Activated CD8-positive, alpha-beta memory T cell treated with anti-CD3 and anti-CD28 coated beads for 36 hours (primary cell): Measurements from ENCODE around the gene KLF6. TPM values are rescaled to one million over a fixed set of nuclear protein-coding genes. Genes with fewer than 3 reads are reported as not detected.

Experiments
- CTCF ChIA-PET: fragments of 350-600 bp; sonication (Branson Sonifier 250); formaldehyde crosslinking; loops from one replicate; lab custom pipeline; 2021; ENCODE audit warnings: antibody characterized with exemption; lab: Charles Lee
- POLR2A ChIA-PET: fragments of 350-600 bp; sonication (Branson Sonifier 250); formaldehyde crosslinking; loops from one replicate; lab custom pipeline; 2021; ENCODE audit warnings: antibody characterized with exemption; lab: Charles Lee
- total RNA-seq, 2 experiments: library from RNA; stranded (reverse); gene quantifications; one replicate each; pipeline ENCODE4 v1.2.3, GENCODE V29; 2021

KLF6 gene
- total RNA-seq, 2 experiments from 2014 or later: 124 to 128 TPM

- POLR2A ChIA-PET: interaction anchor here (0.6 to 6.7 kb wide), 16 partner anchors 7 to 610 kb away, joined by 3 to 99 read pairs (median 8); partner anchors contain the start of gene PITRM1
- CTCF ChIA-PET: interaction anchor here (0.9 to 2.2 kb wide), 9 partner anchors 18 to 585 kb away, joined by 3 to 12 read pairs (median 4); no protein-coding TSS in a partner anchor
Measured at GRCh38 chr10:3782451-3783315, 2.3 kb downstream of the KLF6 start.

GRCh38 chr10:3782146-3782450 lies 2.9 kb downstream of the KLF6 start:
- ChIA-PET CTCF (interaction anchor here (0.8 to 2.2 kb wide), 10 partner anchors 19 to 585 kb away, joined by 3 to 12 read pairs (median 3); no protein-coding TSS in a partner anchor), POLR2A (interaction anchor here (0.5 to 6.7 kb wide), 10 partner anchors 17 to 597 kb away, joined by 4 to 99 read pairs (median 6); no protein-coding TSS in a partner anchor)

- ChIA-PET POLR2A (interaction anchor here (0.5 to 6.7 kb wide), 10 partner anchors 16 to 596 kb away, joined by 4 to 99 read pairs (median 6); no protein-coding TSS in a partner anchor), CTCF (interaction anchor here (0.8 to 2.2 kb wide), 9 partner anchors 19 to 126 kb away, joined by 3 to 12 read pairs (median 3); no protein-coding TSS in a partner anchor)
Measured at GRCh38 chr10:3781468-3782145, 3.4 kb downstream of the KLF6 start.

- ChIA-PET POLR2A (interaction anchor here (0.7 to 6.7 kb wide), 11 partner anchors 16 to 94 kb away, joined by 3 to 99 read pairs (median 6); no protein-coding TSS in a partner anchor), CTCF (interaction anchor here (0.9 to 1.3 kb wide), 5 partner anchors 20 to 39 kb away, joined by 3 to 5 read pairs (median 3); no protein-coding TSS in a partner anchor)
Measured at GRCh38 chr10:3780771-3781467, 4.1 kb downstream of the KLF6 start.

GRCh38 chr10:3780021-3780770 lies 4.8 kb downstream of the KLF6 start:
- POLR2A ChIA-PET: interaction anchor here (0.6 to 6.7 kb wide), 7 partner anchors 15 to 169 kb away, joined by 3 to 99 read pairs (median 6); no protein-coding TSS in a partner anchor
- CTCF ChIA-PET: no interaction called here

GRCh38 chr10:3779158-3779741 lies 5.8 kb downstream of the KLF6 start:
- CTCF ChIA-PET: no interaction called here

GRCh38 chr10:3778692-3779157 lies 6.3 kb downstream of the KLF6 start:
- POLR2A ChIA-PET: interaction anchor here (1.5 kb wide), 1 partner anchor 21 kb away, joined by 7 read pairs; no protein-coding TSS in a partner anchor
- CTCF ChIA-PET: no interaction called here

More at GRCh38 chr10:3779158-3779741, 5.8 kb downstream of the KLF6 start:
- POLR2A ChIA-PET: interaction anchor here (1.5 kb wide), 1 partner anchor 21 kb away, joined by 7 read pairs; no protein-coding TSS in a partner anchor

- ChIA-PET POLR2A (interaction anchor here (0.9 to 1.8 kb wide), 5 partner anchors 7 to 110 kb away, joined by 3 to 9 read pairs (median 7); partner anchors contain the start of gene KLF6), CTCF (no interaction called here)
Measured at GRCh38 chr10:3777981-3778691, 6.9 kb downstream of the KLF6 start.

GRCh38 chr10:3776796-3777571 lies 8.0 kb downstream of the KLF6 start:
- POLR2A ChIA-PET: interaction anchor here (0.6 to 2.4 kb wide), 7 partner anchors 9 to 226 kb away, joined by 3 to 14 read pairs (median 5); partner anchors contain the start of gene KLF6
- CTCF ChIA-PET: no interaction called here

GRCh38 chr10:3775696-3776551 lies 9.1 kb downstream of the KLF6 start:
- ChIA-PET CTCF (interaction anchor here (1.0 to 2.8 kb wide), 5 partner anchors 11 to 36 kb away, joined by 3 to 8 read pairs (median 6); no protein-coding TSS in a partner anchor), POLR2A (interaction anchor here (0.6 to 2.4 kb wide), 13 partner anchors 8 to 225 kb away, joined by 3 to 14 read pairs (median 4); partner anchors contain the start of gene KLF6)

- CTCF ChIA-PET: interaction anchor here (0.8 to 2.8 kb wide), 8 partner anchors 10 to 577 kb away, joined by 3 to 8 read pairs (median 6); no protein-coding TSS in a partner anchor
- POLR2A ChIA-PET: interaction anchor here (0.7 to 2.4 kb wide), 11 partner anchors 8 to 85 kb away, joined by 3 to 14 read pairs (median 4); partner anchors contain the start of gene KLF6
Measured at GRCh38 chr10:3774814-3775695, 10.0 kb downstream of the KLF6 start.

GRCh38 chr10:3774018-3774813 lies 10.8 kb downstream of the KLF6 start:
- CTCF ChIA-PET: interaction anchor here (0.8 to 2.8 kb wide), 7 partner anchors 9 to 576 kb away, joined by 3 to 8 read pairs (median 6); no protein-coding TSS in a partner anchor

More at GRCh38 chr10:3774018-3774813, 10.8 kb downstream of the KLF6 start:
- POLR2A ChIA-PET: interaction anchor here (1.0 to 1.6 kb wide), 3 partner anchors 9 to 34 kb away, joined by 4 to 13 read pairs (median 4); no protein-coding TSS in a partner anchor
